SK-N-SH (cell line): Measurements from ENCODE around the gene LIPN.
"Not testable (repeated sequence)": the region's sequence is repeated elsewhere in the genome, so short reads cannot be mapped to it uniquely, and the experiment has no call there.

Source experiments
- CTCF ChIP-seq: fragments of 200-600 bp; sonication (generic); IDR thresholded peaks from 2 replicates; pipeline ENCODE4 v1.6.1; 2017; ENCODE audit warnings: antibody characterized with exemption, mild to moderate bottlenecking, moderate library complexity
- EP300 ChIP-seq, 2 experiments: IDR thresholded peaks; 2 replicates each; pipeline versions ENCODE4 v1.4.0 to v1.6.1; 2012; ENCODE audit warnings: borderline replicate concordance in 1 of 2, low read depth in 1 of 2, low read length in 1 of 2
- EZH2phosphoT487 ChIP-seq: fragments of 200-600 bp; sonication (generic); IDR thresholded peaks from 2 replicates; pipeline ENCODE4 v1.6.1; 2017; ENCODE audit warnings: low read depth, mixed run types, mild to moderate bottlenecking, antibody characterized with exemption, moderate library complexity, borderline replicate concordance
- GABPA ChIP-seq: IDR thresholded peaks from 2 replicates; pipeline ENCODE4 v1.4.0; 2012; ENCODE audit warnings: low read depth, mild to moderate bottlenecking
- MAX ChIP-seq: IDR thresholded peaks from 2 replicates; pipeline ENCODE4 v1.4.0; 2012; ENCODE audit warnings: low read depth
- NFIC ChIP-seq: IDR thresholded peaks from 2 replicates; pipeline ENCODE4 v1.4.0; 2012; ENCODE audit warnings: borderline replicate concordance
- NRF1 ChIP-seq: IDR thresholded peaks from 2 replicates; pipeline ENCODE4 v1.6.1; 2012; ENCODE audit warnings: low read depth, mild to moderate bottlenecking, low read length
- POLR2AphosphoS5 ChIP-seq: IDR thresholded peaks from 2 replicates; pipeline ENCODE4 v1.6.1; 2012; ENCODE audit warnings: low read depth, low read length
- REST ChIP-seq: IDR thresholded peaks from 2 replicates; pipeline ENCODE4 v1.6.1; 2012; ENCODE audit warnings: mild to moderate bottlenecking, low read depth, low read length, moderate library complexity
- SIN3A ChIP-seq: IDR thresholded peaks from 2 replicates; pipeline ENCODE4 v1.6.1; 2012; ENCODE audit warnings: low read depth, mild to moderate bottlenecking, low read length, moderate library complexity, borderline replicate concordance
- TAF1 ChIP-seq: IDR thresholded peaks from 2 replicates; pipeline ENCODE4 v1.6.1; 2012; ENCODE audit warnings: low read depth, mild to moderate bottlenecking, low read length, moderate library complexity, borderline replicate concordance
- TEAD4 ChIP-seq: IDR thresholded peaks from 2 replicates; pipeline ENCODE4 v1.4.0; 2012; ENCODE audit warnings: mild to moderate bottlenecking, borderline replicate concordance; ENCODE audit not compliant: insufficient read depth
- USF1 ChIP-seq: IDR thresholded peaks from 2 replicates; pipeline ENCODE4 v1.4.0; 2012; ENCODE audit warnings: low read depth, borderline replicate concordance
- YY1 ChIP-seq: IDR thresholded peaks from 2 replicates; pipeline ENCODE4 v1.4.0; 2012; ENCODE audit warnings: low read depth, mild to moderate bottlenecking

GRCh38 chr10:88741921-88742320 lies 17.9 kb upstream of the LIPN start:
- TF ChIP-seq SIN3A; CTCF; TEAD4; YY1; MAX; REST; NFIC; EP300 (IDR thresholded peaks at IDR 0.05; ENCODE audit: borderline replicate concordance in 1 of 2, low read depth in 1 of 2, low read length in 1 of 2); GABPA; EZH2phosphoT487; TAF1; NRF1; POLR2AphosphoS5; USF1: not testable (repeated sequence)
